HL-60/S4 treated with phorbol 12-myristate 13-acetate at 8.2 ng/mL for 4 days and 3 days (cell line): ENCODE results near the gene COPS2.

ENCODE experiments used
- in situ Hi-C: fragments of 300-500 bp; cut with MboI; formaldehyde crosslinking; loops from 2 replicates; pipeline ENCODE4 v1.15.0; 2022; ENCODE audit warnings: low sequenced_read_pairs

Gene COPS2

GRCh38 chr15:49163678-49164077 is 8.3 kb upstream of the COPS2 start:
- in situ Hi-C loops = no loop called here

DNA sequence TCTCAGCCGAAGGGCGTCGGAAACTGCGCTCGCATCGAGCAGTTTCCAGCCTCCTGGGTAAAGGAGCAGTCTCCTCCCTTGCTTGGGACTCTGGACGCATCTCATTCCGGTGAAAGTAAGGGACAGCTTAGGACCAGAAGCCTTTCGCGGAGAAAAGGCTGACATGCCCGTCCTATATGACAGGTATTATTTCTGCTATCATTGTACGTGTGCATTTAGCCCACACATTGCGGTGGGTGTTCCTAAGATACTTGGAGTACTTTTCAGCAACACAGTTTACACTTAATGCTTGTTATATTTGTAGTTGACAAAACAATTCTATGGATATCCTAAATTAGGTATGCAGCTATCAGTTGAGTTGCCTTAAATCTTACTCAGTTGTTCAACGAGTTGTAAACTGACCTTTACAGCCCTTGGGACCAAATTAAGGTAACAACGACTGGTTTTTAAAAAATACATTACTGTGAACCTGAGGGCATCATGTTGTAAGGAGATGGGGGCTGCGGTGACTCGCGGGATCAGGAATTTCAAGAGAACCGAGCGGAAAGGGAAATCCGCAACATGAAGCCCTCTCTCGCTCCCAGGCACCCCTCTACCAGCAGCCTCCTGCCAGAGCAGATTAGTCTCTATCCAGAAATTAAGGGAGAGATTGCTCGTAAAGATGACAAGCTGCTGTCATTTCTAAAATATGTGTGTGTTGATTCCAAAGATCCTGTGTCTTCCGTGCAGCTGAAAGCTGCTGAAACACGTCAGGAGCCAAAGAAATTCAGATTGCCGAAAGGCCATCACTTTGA is 632 bp upstream of the COPS2 start:
- in situ Hi-C loops = no loop called here

DNA sequence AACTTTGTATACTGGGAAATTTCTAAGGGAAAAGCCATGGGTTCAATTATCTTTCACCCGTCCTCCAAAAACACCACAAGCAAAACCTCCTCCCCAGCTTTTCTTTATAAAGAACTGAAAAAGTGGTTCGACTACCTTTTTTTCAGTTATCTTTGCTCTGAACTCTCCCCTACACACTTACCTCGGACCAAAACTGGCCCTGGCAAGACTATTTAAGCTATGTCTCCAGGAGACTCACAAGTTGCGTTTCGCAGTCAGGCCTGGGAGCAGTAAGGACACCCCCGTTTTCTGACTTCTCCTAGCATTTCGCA is 645 bp downstream of the COPS2 start:
- in situ Hi-C loops = no loop called here

DNA sequence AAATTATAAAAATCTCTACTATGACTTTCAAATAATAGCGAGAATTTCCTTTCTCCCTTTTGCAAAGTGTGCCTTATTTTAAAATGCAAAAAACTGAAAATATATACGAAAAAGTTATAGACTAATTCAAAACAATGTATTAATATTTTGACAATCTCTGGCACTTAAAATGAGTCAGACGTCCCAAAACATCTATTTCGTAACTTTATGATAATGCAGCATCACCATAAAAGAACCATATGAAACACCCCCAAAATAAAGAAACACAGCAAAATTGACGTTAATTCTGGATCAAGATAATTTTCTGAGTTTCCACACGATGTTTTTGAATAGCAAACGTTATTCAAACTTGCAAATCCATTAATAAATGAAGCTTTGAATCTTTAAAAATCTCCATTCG is 1.0 kb downstream of the COPS2 start:
- in situ Hi-C loops = no loop called here

DNA sequence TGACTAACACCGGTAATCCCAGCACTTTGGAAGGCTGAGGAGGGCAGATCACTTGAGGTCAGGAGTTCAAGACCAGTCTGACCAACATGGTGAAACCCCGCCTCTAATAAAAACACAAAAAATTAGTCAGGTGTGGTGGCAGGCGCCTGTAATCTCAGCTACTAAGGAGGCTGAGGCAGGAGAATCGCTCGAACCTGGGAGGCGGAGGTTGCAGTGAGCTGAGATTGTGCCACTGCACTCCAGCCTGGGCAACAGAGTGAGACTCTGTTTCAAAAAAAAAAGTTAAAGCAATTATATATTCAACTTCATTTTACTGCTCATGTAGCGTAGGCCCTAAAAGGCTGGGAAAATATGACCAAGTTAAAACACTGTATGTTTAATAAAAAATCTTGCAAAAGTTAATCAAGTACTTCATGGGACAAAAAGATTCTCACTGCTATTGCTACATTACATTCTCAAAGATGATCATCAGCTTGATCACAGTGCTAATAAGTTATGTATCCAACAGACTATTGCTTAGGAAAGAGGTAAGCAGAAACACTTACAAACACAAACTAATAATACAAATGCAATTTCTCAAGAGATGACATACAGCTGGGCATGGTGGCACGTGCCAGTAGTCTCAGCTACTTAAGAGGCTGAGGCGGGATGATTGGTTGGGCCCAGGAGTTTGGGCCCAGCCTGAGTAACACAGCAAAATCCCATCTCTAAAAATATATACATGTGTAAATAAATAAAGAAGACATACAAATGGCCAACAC is 2.7 kb downstream of the COPS2 start:
- in situ Hi-C loops = no loop called here

- in situ Hi-C loops = no loop called here
Measured at GRCh38 chr15:49151831-49152230, 3.6 kb downstream of the COPS2 start.

DNA sequence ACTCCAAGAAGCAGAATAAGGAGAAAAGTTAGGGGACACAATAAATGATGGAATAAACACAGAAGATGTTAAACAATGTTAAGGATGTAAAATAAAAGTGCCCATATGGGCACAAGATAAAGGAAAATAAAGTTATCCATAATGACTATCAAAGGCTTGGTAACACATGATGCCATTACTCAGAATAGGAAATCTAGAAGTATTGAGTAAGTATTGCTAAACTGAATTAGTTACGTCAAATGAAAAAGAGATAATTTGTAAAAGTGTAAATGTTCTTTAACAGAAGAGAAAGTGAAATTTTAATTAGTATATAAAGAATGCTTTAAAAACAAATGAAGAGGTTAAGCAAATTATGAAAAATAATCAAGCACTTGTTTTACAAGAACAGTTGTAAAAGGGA is 6.7 kb downstream of the COPS2 start:
- in situ Hi-C loops = no loop called here

- in situ Hi-C loops = no loop called here
Measured at GRCh38 chr15:49148298-49148697, 7.1 kb downstream of the COPS2 start.

GRCh38 chr15:49145651-49146609 is 9.5 kb downstream of the COPS2 start:
- in situ Hi-C loops = no loop called here

- in situ Hi-C loops = no loop called here
Measured at GRCh38 chr15:49137861-49138260, 17.5 kb downstream of the COPS2 start.

DNA sequence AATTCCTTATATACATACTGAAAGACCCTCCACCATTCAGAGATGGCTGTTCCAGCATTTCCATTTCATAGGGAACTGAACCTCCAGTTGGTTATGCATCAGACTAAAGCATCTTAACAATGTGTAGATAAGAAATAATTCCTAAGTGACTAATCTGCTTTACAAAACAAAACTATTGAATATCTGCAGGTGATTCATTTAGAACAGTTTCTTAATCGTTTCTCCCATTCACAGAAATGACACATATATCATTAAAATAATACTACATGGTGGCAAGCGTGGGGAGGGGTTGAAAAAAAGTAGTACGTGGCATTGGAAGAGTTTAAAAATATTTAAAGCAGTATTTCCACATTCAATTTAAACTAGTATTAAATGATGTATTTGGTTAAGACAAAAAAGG is 19.5 kb downstream of the COPS2 start:
- in situ Hi-C loops = no loop called here

GRCh38 chr15:49135342-49135857 is 20.0 kb downstream of the COPS2 start:
- in situ Hi-C loops = no loop called here

DNA sequence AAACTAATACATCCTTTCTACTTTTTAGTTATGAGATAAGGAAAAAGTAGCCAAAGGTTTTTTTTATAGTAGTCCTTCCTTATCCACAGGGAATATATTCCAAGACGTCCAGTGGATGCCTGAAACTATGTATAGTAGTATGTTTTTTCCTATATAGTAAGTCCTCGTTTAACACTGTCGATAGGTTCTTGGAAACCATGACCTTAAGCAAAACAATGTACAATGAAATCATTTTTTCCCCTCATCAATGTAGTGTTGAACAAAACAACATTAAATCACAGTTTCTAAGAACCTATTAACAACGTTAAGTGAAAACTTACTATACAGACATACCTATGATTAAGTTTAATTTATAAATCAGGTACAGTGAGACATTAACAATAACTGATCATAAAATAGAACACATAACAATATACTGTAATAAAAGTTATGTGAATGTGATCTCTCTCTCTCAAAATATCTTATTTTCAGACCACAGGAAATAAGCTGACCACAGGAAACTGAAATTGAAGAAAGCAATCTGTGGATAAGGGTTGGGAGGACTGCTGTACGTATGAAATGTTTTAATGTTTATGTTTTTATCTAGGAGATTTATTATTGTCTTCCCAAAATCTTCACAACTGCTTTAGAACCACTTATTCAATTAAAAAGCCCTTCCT is 20.6 kb downstream of the COPS2 start:
- in situ Hi-C loops = no loop called here

GRCh38 chr15:49131403-49131802 is 24.0 kb downstream of the COPS2 start:
- in situ Hi-C loops = no loop called here

- in situ Hi-C loops = no loop called here
Measured at GRCh38 chr15:49124371-49124770, 31.0 kb downstream of the COPS2 start.

GRCh38 chr15:49122541-49123062 is 32.8 kb downstream of the COPS2 start:
- in situ Hi-C loops = no loop called here

DNA sequence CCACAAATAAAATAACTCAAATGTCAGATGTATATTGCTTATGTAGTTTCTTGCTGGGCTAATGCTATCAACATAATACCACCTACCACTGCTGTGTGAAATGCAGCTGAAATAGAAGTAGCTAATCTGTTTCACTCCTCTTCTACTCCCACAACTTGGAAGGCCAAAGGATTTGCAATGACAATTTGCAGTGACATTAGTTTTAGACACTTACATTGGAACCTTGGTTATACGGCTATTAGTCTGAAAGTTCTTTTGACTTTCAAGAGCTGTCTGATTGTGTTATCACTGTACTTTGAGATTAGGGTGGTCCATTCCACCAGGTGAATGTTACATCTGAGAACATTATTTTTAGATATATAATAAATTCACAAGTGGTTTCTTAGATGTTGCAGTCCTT is 33.5 kb downstream of the COPS2 start:
- in situ Hi-C loops = no loop called here

DNA sequence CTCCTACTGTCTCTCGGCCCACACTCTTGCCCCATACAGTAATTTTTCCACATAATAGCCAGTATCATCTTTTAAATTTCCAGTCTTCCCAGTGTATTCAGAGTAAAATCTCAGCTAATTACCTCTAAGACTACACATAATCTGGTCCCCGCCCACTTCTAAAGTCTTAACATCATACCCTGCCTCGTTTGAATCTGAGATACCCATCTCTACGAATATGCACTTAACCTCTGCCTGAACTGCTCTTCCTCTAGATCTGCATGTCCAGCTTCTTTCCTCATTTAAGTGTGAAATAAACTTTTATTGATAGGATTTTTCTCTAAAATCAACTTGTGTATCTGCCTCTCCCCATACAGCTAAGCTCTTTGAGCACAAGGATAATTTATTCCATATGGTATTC is 34.6 kb downstream of the COPS2 start:
- in situ Hi-C loops = no loop called here

- in situ Hi-C loops = no loop called here
Measured at GRCh38 chr15:49116108-49116857, 39.1 kb downstream of the COPS2 start.

DNA sequence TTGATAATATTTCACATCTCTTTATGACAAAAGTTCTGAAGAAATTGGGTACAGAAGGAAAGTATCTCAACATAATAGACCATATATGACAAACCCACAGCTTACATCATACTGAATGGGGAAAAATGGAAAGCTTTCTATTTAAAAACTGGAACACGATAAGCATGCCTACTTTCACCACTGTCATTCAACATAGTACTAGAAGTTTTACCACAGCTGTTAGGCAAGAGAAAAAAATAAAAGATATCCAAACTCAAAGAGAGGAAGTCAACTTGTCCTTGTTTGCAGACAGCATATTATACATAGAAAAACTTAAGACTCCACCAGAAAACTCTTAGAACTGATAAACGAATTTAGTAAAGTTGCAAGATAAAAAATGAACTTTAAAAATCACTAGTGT is 40.3 kb downstream of the COPS2 start:
- in situ Hi-C loops = no loop called here
